ENCODE results near the gene AGT.
"Not testable (repeated sequence)": the region's sequence is repeated elsewhere in the genome, so short reads cannot be mapped to it uniquely, and the experiment has no call there.

Gene AGT

GRCh38 chr1:230694464-230694863 is 19.5 kb downstream of the AGT start:
- in situ Hi-C loops (cut with MboI; ENCODE audit: low sequenced_read_pairs) = no loop called here

GRCh38 chr1:230693777-230694176 is 20.1 kb downstream of the AGT start:
- in situ Hi-C loops (cut with MboI; ENCODE audit: low sequenced_read_pairs) = no loop called here

- in situ Hi-C loops (cut with MboI; ENCODE audit: low sequenced_read_pairs) = no loop called here
Measured at GRCh38 chr1:230693221-230693620, 20.7 kb downstream of the AGT start.

GRCh38 chr1:230691615-230692014 is 22.3 kb downstream of the AGT start:
- in situ Hi-C loops (cut with MboI; ENCODE audit: low sequenced_read_pairs) = no loop called here

- in situ Hi-C loops (cut with MboI; ENCODE audit: low sequenced_read_pairs) = no loop called here
Measured at GRCh38 chr1:230690101-230690500, 23.8 kb downstream of the AGT start.

- in situ Hi-C loops (cut with MboI; ENCODE audit: low sequenced_read_pairs) = no loop called here
Measured at GRCh38 chr1:230686747-230687146, 27.2 kb downstream of the AGT start.

GRCh38 chr1:230684998-230685397 is 28.9 kb downstream of the AGT start:
- in situ Hi-C loops (cut with MboI; ENCODE audit: low sequenced_read_pairs) = no loop called here

- in situ Hi-C loops (cut with MboI; ENCODE audit: low sequenced_read_pairs) = no loop called here
Measured at GRCh38 chr1:230684146-230684545, 29.8 kb downstream of the AGT start.

- in situ Hi-C loops (cut with MboI; ENCODE audit: low sequenced_read_pairs) = no loop called here
Measured at GRCh38 chr1:230682882-230683610, 30.9 kb downstream of the AGT start.

GRCh38 chr1:230682274-230682673 is 31.6 kb downstream of the AGT start:
- in situ Hi-C loops (cut with MboI; ENCODE audit: low sequenced_read_pairs) = no loop called here

- in situ Hi-C loops (cut with MboI; ENCODE audit: low sequenced_read_pairs) = no loop called here
Measured at GRCh38 chr1:230681599-230681998, 32.3 kb downstream of the AGT start.

GRCh38 chr1:230680300-230681025 is 33.5 kb downstream of the AGT start:
- in situ Hi-C loops (cut with MboI; ENCODE audit: low sequenced_read_pairs) = no loop called here

GRCh38 chr1:230679825-230680224 is 34.1 kb downstream of the AGT start:
- in situ Hi-C loops (cut with MboI; ENCODE audit: low sequenced_read_pairs) = no loop called here

- in situ Hi-C loops (cut with MboI; ENCODE audit: low sequenced_read_pairs) = no loop called here
Measured at GRCh38 chr1:230679192-230679591, 34.7 kb downstream of the AGT start.

GRCh38 chr1:230677200-230677599 is 36.7 kb downstream of the AGT start:
- in situ Hi-C loops (cut with MboI; ENCODE audit: low sequenced_read_pairs) = no loop called here

- in situ Hi-C loops (cut with MboI; ENCODE audit: low sequenced_read_pairs) = no loop called here
Measured at GRCh38 chr1:230674581-230674980, 39.3 kb downstream of the AGT start.

- in situ Hi-C loops (cut with MboI; ENCODE audit: low sequenced_read_pairs) = no loop called here
Measured at GRCh38 chr1:230669543-230669942, 44.4 kb downstream of the AGT start.

- in situ Hi-C loops (cut with MboI; ENCODE audit: low sequenced_read_pairs) = no loop called here
Measured at GRCh38 chr1:230668227-230668626, 45.7 kb downstream of the AGT start.

GRCh38 chr1:230661976-230662375 is 51.9 kb downstream of the AGT start:
- in situ Hi-C loops (cut with MboI; ENCODE audit: low sequenced_read_pairs) = no loop called here

- in situ Hi-C loops (cut with MboI; ENCODE audit: low sequenced_read_pairs) = no loop called here
Measured at GRCh38 chr1:230658691-230659090, 55.2 kb downstream of the AGT start.

- in situ Hi-C loops (cut with MboI; ENCODE audit: low sequenced_read_pairs) = not testable (repeated sequence)
Measured at GRCh38 chr1:230658103-230658502, 55.8 kb downstream of the AGT start.

GRCh38 chr1:230656719-230657118 is 57.2 kb downstream of the AGT start:
- in situ Hi-C loops (cut with MboI; ENCODE audit: low sequenced_read_pairs) = not testable (repeated sequence)

All from HL-60/S4 treated with retinoic acid at 250 ng/mL for 4 days and 3 days (cell line).